ENCODE results near the gene CELA3B. TPM values are rescaled to one million over a fixed set of nuclear protein-coding genes. Genes with fewer than 3 reads are reported as not detected.
"Not testable (repeated sequence)": the region's sequence is repeated elsewhere in the genome, so short reads cannot be mapped to it uniquely, and the experiment has no call there.

The CELA3B gene
- 10 to 100 TPM in 1 of 2 donors, under 1 TPM in 1; 0.42 to 16.7 TPM for total RNA-seq

GRCh38 chr1:21976703-21977239, at the start of gene CELA3B:
Gene CELA3B (plus strand): TSS chr1:21977022. CDS start chr1:21977040, 18 bp downstream.
- H3K9me3 ChIP-seq; H3K27ac ChIP-seq; intact Hi-C loops (cut with DNase I); DNase-seq; H3K36me3 ChIP-seq; H3K9ac ChIP-seq (ENCODE audit: low read depth in 2 of 2, low read length in 2 of 2); H3K27me3 ChIP-seq; H3K4me3 ChIP-seq; H3K4me1 ChIP-seq: not testable (repeated sequence)

GRCh38 chr1:21927533-21928237, 49.1 kb upstream of the CELA3B start:
- Histone ChIP-seq H3K27me3 (no peaks in the 10 kb centered on the region), H3K9ac (ENCODE audit: low read depth in 2 of 2, low read length in 2 of 2) (peak overlapping the region; percentile 57 to 88), H3K9me3 (no peaks in the 10 kb centered on the region), H3K36me3 (no peaks in the 10 kb centered on the region), H3K4me1 (peaks cover 37% of the 10 kb centered on the region), H3K27ac (peak overlapping the region; percentile 88), H3K4me3 (no peak overlapping the region)
- TF ChIP-seq, protein P1, sequence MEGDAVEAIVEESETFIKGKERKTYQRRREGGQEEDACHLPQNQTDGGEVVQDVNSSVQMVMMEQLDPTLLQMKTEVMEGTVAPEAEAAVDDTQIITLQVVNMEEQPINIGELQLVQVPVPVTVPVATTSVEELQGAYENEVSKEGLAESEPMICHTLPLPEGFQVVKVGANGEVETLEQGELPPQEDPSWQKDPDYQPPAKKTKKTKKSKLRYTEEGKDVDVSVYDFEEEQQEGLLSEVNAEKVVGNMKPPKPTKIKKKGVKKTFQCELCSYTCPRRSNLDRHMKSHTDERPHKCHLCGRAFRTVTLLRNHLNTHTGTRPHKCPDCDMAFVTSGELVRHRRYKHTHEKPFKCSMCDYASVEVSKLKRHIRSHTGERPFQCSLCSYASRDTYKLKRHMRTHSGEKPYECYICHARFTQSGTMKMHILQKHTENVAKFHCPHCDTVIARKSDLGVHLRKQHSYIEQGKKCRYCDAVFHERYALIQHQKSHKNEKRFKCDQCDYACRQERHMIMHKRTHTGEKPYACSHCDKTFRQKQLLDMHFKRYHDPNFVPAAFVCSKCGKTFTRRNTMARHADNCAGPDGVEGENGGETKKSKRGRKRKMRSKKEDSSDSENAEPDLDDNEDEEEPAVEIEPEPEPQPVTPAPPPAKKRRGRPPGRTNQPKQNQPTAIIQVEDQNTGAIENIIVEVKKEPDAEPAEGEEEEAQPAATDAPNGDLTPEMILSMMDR (IDR thresholded peaks at IDR 0.05): no peak
- peak; percentile 95 for DNase-seq
- intact Hi-C loops (cut with DNase I): no loop called here

GRCh38 chr1:21930080-21930571, 46.7 kb upstream of the CELA3B start:
- H3K27ac ChIP-seq: peak overlapping the region; percentile 92
- peak overlapping the region; percentile 24 to 32 for H3K9ac ChIP-seq (ENCODE audit: low read depth in 2 of 2, low read length in 2 of 2)
- peaks cover 38% of the 10 kb centered on the region for H3K4me1 ChIP-seq
- intact Hi-C loops (cut with DNase I): no loop called here
- no peaks in the 10 kb centered on the region for H3K9me3 ChIP-seq
- no peaks in the 10 kb centered on the region for H3K36me3 ChIP-seq
- no peak overlapping the region for H3K4me3 ChIP-seq
- TF ChIP-seq, protein P1 (IDR thresholded peaks at IDR 0.05): no peak
- DNase-seq: no peak
- H3K27me3 ChIP-seq: no peaks in the 10 kb centered on the region

GRCh38 chr1:21930629-21931170, 46.1 kb upstream of the CELA3B start:
- intact Hi-C loops (cut with DNase I): no loop called here
- TF ChIP-seq, protein P1 (IDR thresholded peaks at IDR 0.05): no peak
- Histone ChIP-seq H3K27me3 (no peaks in the 10 kb centered on the region), H3K9me3 (no peaks in the 10 kb centered on the region), H3K4me3 (no peak overlapping the region), H3K4me1 (peaks cover 35% of the 10 kb centered on the region), H3K36me3 (no peaks in the 10 kb centered on the region), H3K27ac (peak overlapping the region; percentile 92), H3K9ac (ENCODE audit: low read depth in 2 of 2, low read length in 2 of 2) (peak overlapping the region; percentile 48 to 61)
- DNase-seq: no peak

- H3K9me3 ChIP-seq: no peaks in the 10 kb centered on the region
- H3K36me3 ChIP-seq: no peaks in the 10 kb centered on the region
- H3K27me3 ChIP-seq: no peaks in the 10 kb centered on the region
- H3K4me3 ChIP-seq: no peak overlapping the region
- TF ChIP-seq, protein P1 (IDR thresholded peaks at IDR 0.05): no peak
- H3K27ac ChIP-seq: peak overlapping the region; percentile 92
- H3K4me1 ChIP-seq: peaks cover 37% of the 10 kb centered on the region
- intact Hi-C loops (cut with DNase I): no loop called here
- peak overlapping the region; percentile 44 to 48 for H3K9ac ChIP-seq (ENCODE audit: low read depth in 2 of 2, low read length in 2 of 2)
- DNase-seq: peak; percentile 63
These were observed 45.4 kb upstream of the CELA3B start for GRCh38 chr1:21931171-21932093.
